Eye (tissue), 1 donor: ENCODE results near the gene NTN1.
A peak's percentile ranks its signal among the peaks of the same experiment; 100 is the strongest.
"Not testable (repeated sequence)": the region's sequence is repeated elsewhere in the genome, so short reads cannot be mapped to it uniquely, and the experiment has no call there.

Experiments used
- DNase-seq: peaks from one replicate; pipeline ENCODE4 v3.0.0-alpha.2; 2015

The NTN1 gene

GRCh38 chr17:9256751-9257629 is 235.7 kb downstream of the NTN1 start:
- DNase-seq: peak; percentile 22

GRCh38 chr17:9257630-9257965 is 236.3 kb downstream of the NTN1 start:
- DNase-seq: not testable (repeated sequence)

GRCh38 chr17:9258115-9259015 is 237.1 kb downstream of the NTN1 start:
- no peak for DNase-seq

GRCh38 chr17:9259419-9259818 is 238.1 kb downstream of the NTN1 start:
- no peak for DNase-seq

- no peak for DNase-seq
These were observed 240.0 kb downstream of the NTN1 start for GRCh38 chr17:9261081-9262012.

GRCh38 chr17:9266031-9266680 is 244.8 kb downstream of the NTN1 start:
- DNase-seq: no peak

GRCh38 chr17:9266697-9267117 is 245.4 kb downstream of the NTN1 start:
- DNase-seq: no peak

- DNase-seq: no peak
These were observed 247.2 kb downstream of the NTN1 start for GRCh38 chr17:9268546-9268945.

GRCh38 chr17:9269350-9270035 is 248.2 kb downstream of the NTN1 start:
- no peak for DNase-seq

GRCh38 chr17:9270921-9271320 is 249.6 kb downstream of the NTN1 start:
- DNase-seq: no peak

- DNase-seq: peak; percentile 37
These were observed 250.7 kb downstream of the NTN1 start for GRCh38 chr17:9271989-9272388.

GRCh38 chr17:9272501-9273200 is 251.3 kb downstream of the NTN1 start:
- DNase-seq: peak; percentile 39

- DNase-seq: peak; percentile 20
These were observed 252.4 kb downstream of the NTN1 start for GRCh38 chr17:9273428-9274391.

GRCh38 chr17:9274973-9275372 is 253.7 kb downstream of the NTN1 start:
- no peak for DNase-seq

GRCh38 chr17:9279893-9280292 is 258.6 kb downstream of the NTN1 start:
- DNase-seq: no peak

GRCh38 chr17:9283909-9284308 is 262.6 kb downstream of the NTN1 start:
- DNase-seq: no peak

- no peak for DNase-seq
These were observed 263.6 kb downstream of the NTN1 start for GRCh38 chr17:9284884-9285283.

GRCh38 chr17:9285602-9286427 is 264.5 kb downstream of the NTN1 start:
- DNase-seq: no peak

- peak; percentile 45 for DNase-seq
These were observed 265.1 kb downstream of the NTN1 start for GRCh38 chr17:9286434-9286833.
